WTC11 (cell line): ENCODE measurements around the gene ZNF19. TPM values are rescaled to one million over a fixed set of nuclear protein-coding genes. Genes with fewer than 3 reads are reported as not detected.

Experiments
- ATAC-seq: fragments of 200-7000 bp; cut with Tn5 transposase; 2 replicates; pipeline ENCODE4 v1.10.0; 2021; ENCODE audit warnings: mild to moderate bottlenecking, moderate library complexity
- CTCF ChIA-PET: fragments of 300-600 bp; sonication (Branson Sonifier 250); formaldehyde crosslinking; loops from one replicate; lab custom pipeline; 2021; ENCODE audit warnings: antibody characterized with exemption; lab: Charles Lee
- POLR2A ChIA-PET: fragments of 350-600 bp; sonication (Branson Sonifier 250); formaldehyde crosslinking; loops from one replicate; lab custom pipeline; 2021; ENCODE audit warnings: antibody characterized with exemption; lab: Charles Lee
- DNase-seq: peaks from one replicate; pipeline ENCODE4 v3.0.0; 2021; ENCODE audit warnings: low spot score
- H3K27ac Mint-ChIP-seq: 2 replicates; pipeline ENCODE4 v1.8.0; 2021; ENCODE audit warnings: mixed read lengths
- H3K27me3 Mint-ChIP-seq: 2 replicates; pipeline ENCODE4 v1.8.0; 2021; ENCODE audit warnings: low read depth, mild to moderate bottlenecking, moderate library complexity, mixed read lengths
- H3K36me3 Mint-ChIP-seq: 2 replicates; pipeline ENCODE4 v1.8.0; 2021; ENCODE audit warnings: mixed read lengths
- H3K4me1 Mint-ChIP-seq: 2 replicates; pipeline ENCODE4 v1.8.0; 2022; ENCODE audit warnings: mixed read lengths
- H3K4me3 Mint-ChIP-seq: 2 replicates; pipeline ENCODE4 v1.8.0; 2021; ENCODE audit warnings: mild to moderate bottlenecking, moderate library complexity, mixed read lengths
- H3K9me3 Mint-ChIP-seq: 2 replicates; pipeline ENCODE4 v1.8.0; 2021; ENCODE audit warnings: mixed read lengths
- ATF1 ChIP-seq: sonication (generic); formaldehyde crosslinking; IDR thresholded peaks from 2 replicates; pipeline ENCODE4 v1.8.1; 2023; ENCODE audit warnings: mild to moderate bottlenecking, moderate library complexity, missing genetic modification reagents
- ESRRA ChIP-seq: sonication (generic); formaldehyde crosslinking; IDR thresholded peaks from 2 replicates; pipeline ENCODE4 v1.8.1; 2022; ENCODE audit warnings: mild to moderate bottlenecking, missing genetic modification reagents, borderline replicate concordance
- ETV6 ChIP-seq: sonication (generic); formaldehyde crosslinking; IDR thresholded peaks from 2 replicates; pipeline ENCODE4 v1.8.1; 2022; ENCODE audit warnings: mild to moderate bottlenecking, missing genetic modification reagents
- KAT7 ChIP-seq: sonication (generic); formaldehyde crosslinking; IDR thresholded peaks from 2 replicates; pipeline ENCODE4 v1.8.1; 2023; ENCODE audit warnings: missing genetic modification reagents, mild to moderate bottlenecking, borderline replicate concordance
- MYBL2 ChIP-seq: sonication (generic); formaldehyde crosslinking; IDR thresholded peaks from 2 replicates; pipeline ENCODE4 v1.8.1; 2023; ENCODE audit warnings: mild to moderate bottlenecking, moderate library complexity, missing genetic modification reagents
- NFE2L1 ChIP-seq: sonication (generic); formaldehyde crosslinking; IDR thresholded peaks from 2 replicates; pipeline ENCODE4 v1.8.1; 2023; ENCODE audit warnings: missing genetic modification reagents
- NFYB ChIP-seq: sonication (generic); formaldehyde crosslinking; conservative IDR thresholded peaks from 2 replicates; pipeline ENCODE4 v1.8.0; 2022; ENCODE audit warnings: low read depth, missing genetic modification reagents
- RORB ChIP-seq: fragments of 250-450 bp; sonication (Bioruptor Pico); IDR thresholded peaks from 2 replicates; pipeline ENCODE4 v1.9.0; 2021; ENCODE audit warnings: mild to moderate bottlenecking
- SP1 ChIP-seq: sonication (generic); formaldehyde crosslinking; conservative IDR thresholded peaks from 2 replicates; pipeline ENCODE4 v1.8.1; 2022; ENCODE audit warnings: missing genetic modification reagents
- ZNF219 ChIP-seq: sonication (generic); formaldehyde crosslinking; IDR thresholded peaks from 2 replicates; pipeline ENCODE4 v1.8.0; 2023; ENCODE audit warnings: missing genetic modification reagents, mild to moderate bottlenecking, borderline replicate concordance
- total RNA-seq: library from RNA; stranded (reverse); gene quantifications from 3 replicates; pipeline ENCODE4 v1.2.3, GENCODE V29; 2021
- TF ChIP-seq, protein P1 (sequence below): fragments of 250-450 bp; sonication (Bioruptor Pico); conservative IDR thresholded peaks from 2 replicates; pipeline ENCODE4 v1.9.0; 2021; ENCODE audit warnings: mild to moderate bottlenecking
- TF ChIP-seq, protein P2 (sequence below): sonication (generic); formaldehyde crosslinking; IDR thresholded peaks from 2 replicates; pipeline ENCODE4 v1.8.0; 2022; ENCODE audit warnings: mild to moderate bottlenecking, missing genetic modification reagents
- TF ChIP-seq, protein P3 (sequence below): fragments of 250-450 bp; sonication (Bioruptor Pico); IDR thresholded peaks from 2 replicates; pipeline ENCODE4 v1.9.0; 2021; ENCODE audit warnings: moderate library complexity, mild to moderate bottlenecking, inconsistent platforms, borderline replicate concordance
- TF ChIP-seq, protein P4 (sequence below): sonication (generic); formaldehyde crosslinking; IDR thresholded peaks from 2 replicates; pipeline ENCODE4 v1.8.1; 2023; ENCODE audit warnings: mild to moderate bottlenecking, missing genetic modification reagents, moderate library complexity
- TF ChIP-seq, protein P5 (sequence below): sonication (generic); formaldehyde crosslinking; IDR thresholded peaks from 2 replicates; pipeline ENCODE4 v1.8.1; 2023; ENCODE audit warnings: mild to moderate bottlenecking, missing genetic modification reagents

ZNF19 gene
- total RNA-seq, 1 experiment from 2014 or later: 4.3 TPM

- CTCF ChIA-PET: interaction anchor here (1.2 to 1.5 kb wide), 2 partner anchors 51 to 78 kb away, joined by 3 read pairs; no protein-coding TSS in a partner anchor
- TF ChIP-seq, protein P1, sequence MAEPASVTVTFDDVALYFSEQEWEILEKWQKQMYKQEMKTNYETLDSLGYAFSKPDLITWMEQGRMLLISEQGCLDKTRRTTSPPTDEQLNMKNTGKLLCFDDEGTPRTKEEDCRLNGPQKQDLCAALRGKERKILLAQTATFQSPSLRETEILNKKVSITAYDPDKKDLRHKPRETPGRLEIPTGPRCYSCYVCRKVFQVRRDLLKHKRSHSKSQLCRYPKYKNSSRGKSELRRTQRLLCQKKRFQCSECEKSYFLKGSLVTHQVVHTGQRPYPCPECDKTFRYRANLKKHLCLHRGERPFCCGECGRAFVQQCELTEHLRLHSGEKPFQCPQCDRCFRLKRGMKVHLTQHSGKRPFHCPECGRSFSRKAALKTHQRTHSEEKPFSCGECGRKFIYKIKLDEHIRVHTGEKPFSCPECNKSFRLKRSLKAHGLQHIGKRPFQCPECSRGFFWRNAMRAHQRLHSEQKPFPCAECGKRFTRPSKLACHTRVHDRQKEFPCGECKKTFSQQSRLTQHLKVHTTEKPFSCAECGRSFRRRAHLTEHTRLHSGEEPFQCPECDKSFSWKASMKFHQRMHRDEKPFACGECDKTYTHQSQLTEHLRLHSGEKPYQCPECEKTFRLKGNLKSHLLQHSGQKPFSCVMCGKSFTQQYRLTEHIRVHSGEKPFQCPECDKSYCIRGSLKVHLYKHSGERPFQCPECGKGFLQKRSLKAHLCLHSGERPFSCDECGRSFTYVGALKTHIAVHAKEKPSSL (CRISPR knock-in tag): no peak
- TF ChIP-seq, protein P2, sequence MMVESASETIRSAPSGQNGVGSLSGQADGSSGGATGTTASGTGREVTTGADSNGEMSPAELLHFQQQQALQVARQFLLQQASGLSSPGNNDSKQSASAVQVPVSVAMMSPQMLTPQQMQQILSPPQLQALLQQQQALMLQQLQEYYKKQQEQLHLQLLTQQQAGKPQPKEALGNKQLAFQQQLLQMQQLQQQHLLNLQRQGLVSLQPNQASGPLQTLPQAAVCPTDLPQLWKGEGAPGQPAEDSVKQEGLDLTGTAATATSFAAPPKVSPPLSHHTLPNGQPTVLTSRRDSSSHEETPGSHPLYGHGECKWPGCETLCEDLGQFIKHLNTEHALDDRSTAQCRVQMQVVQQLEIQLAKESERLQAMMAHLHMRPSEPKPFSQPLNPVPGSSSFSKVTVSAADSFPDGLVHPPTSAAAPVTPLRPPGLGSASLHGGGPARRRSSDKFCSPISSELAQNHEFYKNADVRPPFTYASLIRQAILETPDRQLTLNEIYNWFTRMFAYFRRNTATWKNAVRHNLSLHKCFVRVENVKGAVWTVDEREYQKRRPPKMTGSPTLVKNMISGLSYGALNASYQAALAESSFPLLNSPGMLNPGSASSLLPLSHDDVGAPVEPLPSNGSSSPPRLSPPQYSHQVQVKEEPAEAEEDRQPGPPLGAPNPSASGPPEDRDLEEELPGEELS (CRISPR knock-in tag): no peak
- no peak for TF ChIP-seq NFYB (CRISPR knock-in tag)
- no peak for TF ChIP-seq ATF1
- TF ChIP-seq, protein P3, sequence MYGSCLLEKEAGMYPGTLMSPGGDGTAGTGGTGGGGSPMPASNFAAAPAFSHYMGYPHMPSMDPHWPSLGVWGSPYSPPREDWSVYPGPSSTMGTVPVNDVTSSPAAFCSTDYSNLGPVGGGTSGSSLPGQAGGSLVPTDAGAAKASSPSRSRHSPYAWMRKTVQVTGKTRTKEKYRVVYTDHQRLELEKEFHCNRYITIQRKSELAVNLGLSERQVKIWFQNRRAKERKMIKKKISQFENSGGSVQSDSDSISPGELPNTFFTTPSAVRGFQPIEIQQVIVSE: no peak
- TF ChIP-seq, protein P4, sequence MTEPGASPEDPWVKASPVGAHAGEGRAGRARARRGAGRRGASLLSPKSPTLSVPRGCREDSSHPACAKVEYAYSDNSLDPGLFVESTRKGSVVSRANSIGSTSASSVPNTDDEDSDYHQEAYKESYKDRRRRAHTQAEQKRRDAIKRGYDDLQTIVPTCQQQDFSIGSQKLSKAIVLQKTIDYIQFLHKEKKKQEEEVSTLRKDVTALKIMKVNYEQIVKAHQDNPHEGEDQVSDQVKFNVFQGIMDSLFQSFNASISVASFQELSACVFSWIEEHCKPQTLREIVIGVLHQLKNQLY (CRISPR knock-in tag): no peak
- TF ChIP-seq KAT7: no peak
- TF ChIP-seq ZNF219: no peak
- no peak for TF ChIP-seq SP1 (CRISPR knock-in tag)
- no peak for TF ChIP-seq ESRRA (CRISPR knock-in tag)
- TF ChIP-seq ETV6: no peak
- TF ChIP-seq NFE2L1 (CRISPR knock-in tag): no peak
- TF ChIP-seq, all 79 proteins: peak for 0
- Mint-ChIP-seq H3K36me3 (no peaks in the 10 kb centered on the region), H3K4me1 (no peaks in the 10 kb centered on the region), H3K9me3 (no peaks in the 10 kb centered on the region), H3K27ac (no peak overlapping the region), H3K27me3 (peaks cover 8% of the 10 kb centered on the region), H3K4me3 (no peak overlapping the region)
- POLR2A ChIA-PET: interaction anchor here (1.4 kb wide), 1 partner anchor 12 kb away, joined by 3 read pairs; no protein-coding TSS in a partner anchor
- ATAC-seq: no peak
- no peak for DNase-seq
These were observed 1.9 kb upstream of the ZNF19 start for GRCh38 chr16:71491054-71491453.

DNA sequence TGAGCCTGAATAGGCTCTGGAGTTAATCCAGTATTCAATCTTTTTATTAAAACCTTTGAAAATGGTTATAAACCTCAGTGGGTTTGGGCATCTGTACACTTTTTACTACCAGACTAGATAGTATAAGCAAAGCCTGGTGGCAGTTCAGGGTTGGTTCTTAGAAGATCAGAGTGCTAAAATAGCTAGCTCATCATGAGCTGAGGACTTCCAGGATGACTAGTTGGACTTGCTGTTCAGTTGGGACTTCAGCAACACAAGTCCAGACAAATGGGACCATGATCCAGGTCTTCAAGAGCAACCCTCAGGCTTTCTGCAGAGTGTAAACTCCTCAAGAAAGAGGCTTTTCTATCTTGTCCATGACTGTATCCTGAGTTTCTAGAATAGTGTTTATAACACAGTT is 1.2 kb upstream of the ZNF19 start:
- Mint-ChIP-seq H3K4me3 (no peak overlapping the region), H3K27me3 (peaks cover 9% of the 10 kb centered on the region), H3K4me1 (no peaks in the 10 kb centered on the region), H3K27ac (no peak overlapping the region), H3K36me3 (no peaks in the 10 kb centered on the region), H3K9me3 (no peaks in the 10 kb centered on the region)
- ChIA-PET POLR2A (interaction anchor here (1.4 kb wide), 1 partner anchor 11 kb away, joined by 3 read pairs; no protein-coding TSS in a partner anchor), CTCF (interaction anchor here (1.4 to 1.9 kb wide), 4 partner anchors 9 to 78 kb away, joined by 3 to 8 read pairs (median 5); no protein-coding TSS in a partner anchor)
- DNase-seq (no peak), ATAC-seq (no peak)
- TF ChIP-seq, protein P5, sequence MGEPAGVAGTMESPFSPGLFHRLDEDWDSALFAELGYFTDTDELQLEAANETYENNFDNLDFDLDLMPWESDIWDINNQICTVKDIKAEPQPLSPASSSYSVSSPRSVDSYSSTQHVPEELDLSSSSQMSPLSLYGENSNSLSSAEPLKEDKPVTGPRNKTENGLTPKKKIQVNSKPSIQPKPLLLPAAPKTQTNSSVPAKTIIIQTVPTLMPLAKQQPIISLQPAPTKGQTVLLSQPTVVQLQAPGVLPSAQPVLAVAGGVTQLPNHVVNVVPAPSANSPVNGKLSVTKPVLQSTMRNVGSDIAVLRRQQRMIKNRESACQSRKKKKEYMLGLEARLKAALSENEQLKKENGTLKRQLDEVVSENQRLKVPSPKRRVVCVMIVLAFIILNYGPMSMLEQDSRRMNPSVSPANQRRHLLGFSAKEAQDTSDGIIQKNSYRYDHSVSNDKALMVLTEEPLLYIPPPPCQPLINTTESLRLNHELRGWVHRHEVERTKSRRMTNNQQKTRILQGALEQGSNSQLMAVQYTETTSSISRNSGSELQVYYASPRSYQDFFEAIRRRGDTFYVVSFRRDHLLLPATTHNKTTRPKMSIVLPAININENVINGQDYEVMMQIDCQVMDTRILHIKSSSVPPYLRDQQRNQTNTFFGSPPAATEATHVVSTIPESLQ (CRISPR knock-in tag): no peak
- TF ChIP-seq MYBL2 (CRISPR knock-in tag) (no peak), RORB (CRISPR knock-in tag) (no peak)
